ENCODE results near the gene TMEM132C. TPM values are rescaled to one million over a fixed set of nuclear protein-coding genes. Genes with fewer than 3 reads are reported as not detected.

Gene TMEM132C
- total RNA-seq, 1 experiment from 2014 or later: not detected

DNA sequence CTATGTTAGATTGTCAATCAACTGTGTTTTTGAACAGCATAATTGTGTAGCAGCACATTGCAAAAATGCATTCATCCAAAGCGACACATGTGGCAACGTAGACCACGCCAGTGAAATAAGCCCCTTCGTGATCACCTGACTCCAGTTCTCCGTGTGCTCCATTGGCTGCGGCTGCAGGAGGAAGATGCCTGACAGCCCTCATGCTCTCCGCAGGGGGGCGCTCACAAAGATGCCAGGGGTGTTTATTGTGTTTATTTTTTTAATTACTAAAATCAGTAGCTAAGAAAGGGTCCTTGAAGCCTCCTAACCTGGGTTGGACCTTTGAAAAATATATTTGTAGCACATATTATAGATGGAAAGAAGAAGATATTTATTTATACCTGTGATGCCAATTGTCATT is 440.5 kb downstream of the TMEM132C start:
- no peak for DNase-seq (ENCODE audit: low spot score)

DNA sequence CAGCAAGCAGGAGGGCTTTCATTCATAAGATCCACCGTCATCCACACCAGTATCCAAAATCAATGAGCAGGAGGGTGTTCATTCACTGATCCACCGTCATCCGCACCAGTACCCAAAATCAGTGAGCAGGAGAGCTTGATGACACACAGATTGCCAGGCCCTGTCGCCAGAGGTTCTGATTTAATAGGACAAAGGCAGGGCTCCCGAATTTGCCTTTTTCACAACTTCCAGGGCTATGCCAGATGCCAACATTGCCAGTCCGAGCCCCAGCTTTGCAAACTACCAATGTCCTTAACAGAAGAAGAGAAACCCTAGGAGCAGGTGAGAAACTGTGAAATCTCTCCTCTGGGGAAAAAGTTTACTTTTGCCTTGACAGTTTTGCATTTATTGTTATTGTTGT is 441.8 kb downstream of the TMEM132C start:
- no peak for DNase-seq (ENCODE audit: low spot score)

GRCh38 chr12:128709660-128710059 is 442.7 kb downstream of the TMEM132C start:
- no peak for DNase-seq (ENCODE audit: low spot score)

- no peak for DNase-seq (ENCODE audit: low spot score)
These were observed 444.5 kb downstream of the TMEM132C start for GRCh38 chr12:128711486-128711885.

DNA sequence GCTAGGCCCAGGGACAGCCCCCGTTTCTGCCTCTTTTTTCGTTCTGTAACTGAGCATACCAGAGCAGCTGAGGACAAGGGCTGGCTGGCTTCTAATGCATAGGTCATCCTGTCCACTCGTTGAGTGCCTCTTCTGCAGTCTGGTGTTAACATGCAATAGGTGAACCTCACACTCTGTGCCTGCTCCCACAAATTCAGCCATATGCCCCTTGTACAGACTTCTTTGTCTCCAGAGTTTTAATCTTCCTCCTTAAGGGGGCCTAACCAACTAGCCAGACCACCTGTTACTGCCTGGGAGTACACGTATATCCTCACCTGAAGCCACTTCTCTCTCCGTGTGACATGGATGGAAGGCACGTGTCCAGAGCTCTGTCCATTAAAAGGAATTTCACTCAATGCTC is 445.7 kb downstream of the TMEM132C start:
- no peak for DNase-seq (ENCODE audit: low spot score)

DNA sequence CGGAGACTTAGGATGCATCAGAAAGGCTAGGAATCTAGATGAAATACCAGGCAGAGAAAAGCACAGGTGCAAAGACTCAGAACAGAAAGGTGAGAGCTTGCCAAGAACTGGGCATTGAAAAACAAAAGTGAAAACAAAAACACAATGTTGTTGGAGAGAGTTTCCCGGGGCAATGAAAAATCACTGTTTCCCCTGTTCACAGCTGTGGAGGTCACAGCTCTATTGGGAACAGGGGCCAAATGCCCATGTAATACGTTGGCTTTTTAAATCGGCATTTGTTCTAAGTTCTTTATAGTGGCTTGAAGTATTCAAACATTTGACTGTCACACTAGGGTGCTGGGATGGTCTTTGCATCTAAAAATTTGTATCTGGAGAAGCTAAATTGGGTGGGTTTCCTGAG is 448.5 kb downstream of the TMEM132C start:
- DNase-seq (ENCODE audit: low spot score): no peak

GRCh38 chr12:128724468-128725046 is 457.6 kb downstream of the TMEM132C start:
- no peak for DNase-seq (ENCODE audit: low spot score)

GRCh38 chr12:128726886-128727285 is 459.9 kb downstream of the TMEM132C start:
- no peak for DNase-seq (ENCODE audit: low spot score)

GRCh38 chr12:128727461-128727860 is 460.5 kb downstream of the TMEM132C start:
- peak; percentile 13 for DNase-seq (ENCODE audit: low spot score)

DNA sequence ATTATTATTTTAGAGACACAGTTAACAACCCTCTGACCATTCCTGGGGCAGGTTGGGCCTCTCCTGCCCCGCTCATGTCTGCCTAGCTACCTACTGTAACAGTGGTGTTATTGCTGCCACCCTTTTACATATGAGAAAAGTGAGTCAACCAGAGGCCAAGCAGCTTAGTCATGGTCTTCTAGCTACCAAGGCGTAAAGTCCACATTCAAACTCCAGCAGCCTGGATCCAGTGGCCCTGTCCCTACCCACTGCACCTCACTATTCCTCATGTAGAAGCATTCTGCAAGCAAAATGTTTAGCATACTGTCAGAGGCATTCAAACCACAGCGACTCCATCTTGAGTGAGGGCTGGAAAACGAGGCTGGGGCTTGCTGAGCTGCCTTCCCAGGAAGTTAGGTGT is 461.0 kb downstream of the TMEM132C start:
- DNase-seq (ENCODE audit: low spot score): peak; percentile 55

- DNase-seq (ENCODE audit: low spot score): no peak
These were observed 462.7 kb downstream of the TMEM132C start for GRCh38 chr12:128729628-128730121.

- no peak for DNase-seq (ENCODE audit: low spot score)
These were observed 467.4 kb downstream of the TMEM132C start for GRCh38 chr12:128734371-128734770.

DNA sequence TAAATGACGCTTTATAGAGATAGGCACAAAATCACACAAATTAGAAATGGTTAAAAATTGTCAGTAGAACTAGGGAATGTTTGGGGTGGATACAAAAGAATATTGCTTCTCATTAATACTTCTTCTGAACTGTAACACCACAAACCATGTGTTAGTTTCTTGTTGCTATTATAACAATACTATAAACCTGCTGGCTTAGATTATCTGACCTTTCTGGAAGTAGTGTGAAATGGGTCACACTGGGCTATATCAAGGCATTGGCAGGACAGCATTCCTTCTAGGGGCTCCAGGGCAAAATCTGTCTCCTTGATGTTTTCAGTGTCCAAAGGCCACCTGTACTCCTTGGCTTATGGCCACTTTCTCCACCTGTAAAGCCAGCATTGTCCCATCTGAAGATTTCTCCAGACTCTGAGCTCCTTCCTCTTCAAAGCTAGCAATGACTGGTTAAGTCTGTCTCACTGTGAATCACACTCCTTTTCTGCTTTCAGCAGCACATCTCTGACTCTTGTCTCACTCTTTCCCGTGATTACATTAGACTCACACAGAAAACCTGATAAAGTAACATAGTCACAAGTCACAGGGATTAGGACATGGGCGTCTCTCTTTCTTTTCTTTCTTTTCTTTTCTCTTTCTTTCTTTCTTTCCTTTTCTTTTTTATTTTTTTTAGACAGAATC is 470.5 kb downstream of the TMEM132C start:
- no peak for DNase-seq (ENCODE audit: low spot score)

- DNase-seq (ENCODE audit: low spot score): no peak
These were observed 476.9 kb downstream of the TMEM132C start for GRCh38 chr12:128743916-128744315.

DNA sequence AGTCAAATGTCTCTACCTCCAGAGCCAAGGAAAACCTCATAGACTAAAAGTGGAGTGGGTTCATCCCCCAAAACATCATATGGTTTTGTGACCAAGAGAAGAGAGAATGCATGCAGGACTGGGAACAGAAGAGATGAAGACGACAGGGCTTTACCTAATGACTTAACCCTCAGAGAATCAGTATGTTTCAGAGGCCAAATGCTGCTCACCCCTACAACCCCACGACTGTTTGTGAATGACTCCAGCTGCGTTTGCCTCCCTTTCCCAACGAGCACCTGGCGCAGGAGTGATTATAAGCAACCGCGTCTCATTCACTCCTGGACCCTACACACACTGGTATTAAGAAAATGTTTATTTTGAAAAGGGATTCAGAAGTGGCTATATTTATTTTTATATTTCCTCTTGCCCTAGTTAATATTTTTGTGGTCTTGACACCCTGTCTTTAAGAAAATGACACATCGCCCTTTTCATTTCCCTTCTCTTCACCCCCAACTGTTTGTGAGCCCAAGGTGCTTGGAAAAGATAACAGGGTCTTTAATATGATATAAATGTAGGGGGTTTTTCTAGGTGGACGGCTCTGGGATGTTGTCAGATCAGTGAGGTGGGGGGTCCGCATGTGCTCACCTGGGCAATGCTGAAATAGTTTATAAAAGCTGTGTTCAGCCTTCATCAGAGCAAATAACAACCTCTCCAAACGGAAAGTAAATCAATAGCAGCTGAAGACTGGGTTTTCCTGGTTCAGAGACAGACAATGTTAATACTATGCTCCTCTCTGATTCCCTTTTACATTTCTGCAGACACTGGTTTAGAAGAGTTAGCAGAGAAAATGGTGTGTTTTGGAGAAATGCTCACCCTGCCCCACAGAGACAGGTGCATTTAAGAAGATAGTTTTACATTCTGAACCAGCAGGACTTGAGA is 479.1 kb downstream of the TMEM132C start:
- DNase-seq (ENCODE audit: low spot score): no peak

DNA sequence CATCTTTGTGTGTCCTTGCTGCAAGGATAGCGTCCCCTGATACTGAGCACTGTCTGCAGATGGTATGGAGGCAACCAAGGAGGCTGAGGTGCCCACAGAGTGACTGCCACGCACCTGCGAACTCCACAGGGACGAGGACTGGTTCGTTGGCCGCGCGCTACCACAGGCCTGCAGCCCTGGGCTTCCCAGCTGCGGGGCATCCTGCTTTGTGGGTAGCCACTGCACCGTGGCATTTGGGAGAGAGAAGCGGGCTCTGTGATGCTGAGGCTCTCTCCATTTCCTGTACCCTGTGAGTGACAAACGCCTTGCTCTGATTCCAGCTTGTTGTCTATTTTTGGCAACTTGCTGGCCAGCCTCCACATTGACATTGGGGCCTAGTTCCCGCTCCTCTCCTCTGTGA is 480.5 kb downstream of the TMEM132C start:
- no peak for DNase-seq (ENCODE audit: low spot score)

DNA sequence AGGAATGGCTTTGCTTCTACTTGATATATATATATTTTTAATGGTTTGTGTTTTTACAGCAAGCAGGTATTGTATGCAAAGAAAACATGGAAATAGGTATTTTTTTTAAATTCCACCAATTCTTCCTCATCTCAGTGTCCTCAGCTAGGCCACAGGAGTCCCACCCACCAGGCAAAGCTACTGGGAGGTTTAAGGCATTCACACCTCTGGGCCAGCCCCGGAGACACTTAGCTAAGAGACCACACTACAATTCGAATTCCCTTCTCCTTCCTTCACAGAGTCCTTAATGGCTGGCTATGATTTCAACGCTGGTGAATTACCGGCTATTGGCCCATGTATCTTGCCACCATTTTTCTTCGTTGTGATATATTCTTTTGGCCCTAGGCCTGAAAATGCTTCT is 485.4 kb downstream of the TMEM132C start:
- DNase-seq (ENCODE audit: low spot score): no peak

GRCh38 chr12:128753438-128753837 is 486.5 kb downstream of the TMEM132C start:
- DNase-seq (ENCODE audit: low spot score): no peak

DNA sequence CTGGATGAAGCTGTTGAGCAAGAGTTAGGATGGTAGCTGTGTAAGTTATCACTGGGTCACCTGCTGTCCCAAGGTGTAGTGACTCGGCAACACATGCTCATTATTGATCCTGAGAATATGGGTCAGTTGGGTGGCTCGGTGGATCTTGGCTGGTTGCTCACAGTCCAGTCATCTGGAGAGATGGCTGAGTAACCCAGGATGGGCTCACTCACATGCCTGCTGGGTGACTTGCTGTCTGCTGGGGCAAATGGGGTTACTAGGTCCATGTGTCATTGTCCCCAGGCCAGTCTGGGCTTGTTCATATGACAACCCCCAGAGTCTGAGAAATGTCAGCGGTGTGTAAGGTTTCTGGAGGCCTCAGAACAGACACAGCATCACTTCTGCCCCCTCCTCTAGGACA is 487.3 kb downstream of the TMEM132C start:
- DNase-seq (ENCODE audit: low spot score): no peak

DNA sequence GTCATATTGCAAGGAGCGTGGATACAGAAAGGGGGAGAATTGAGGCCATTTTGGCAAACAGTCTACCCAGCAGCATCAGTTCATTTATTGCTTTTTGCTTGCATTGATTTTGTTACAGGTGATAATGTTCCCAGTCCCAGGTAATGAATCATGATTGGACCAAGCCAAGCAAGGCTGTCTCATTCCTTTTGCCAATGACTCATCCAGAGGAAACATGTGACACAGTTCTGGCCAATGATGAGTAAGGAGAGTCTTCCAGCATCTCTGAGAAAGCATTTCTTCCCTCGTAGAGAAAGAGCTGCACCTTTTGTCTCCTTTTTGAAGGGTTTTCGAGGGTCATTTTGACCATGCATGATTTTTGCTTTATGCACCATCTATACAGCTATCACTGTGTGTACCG is 488.6 kb downstream of the TMEM132C start:
- DNase-seq (ENCODE audit: low spot score): no peak

Data from HT-29 (cell line).